Stomach (tissue), 4 donors: ENCODE measurements around the gene GDF11.

Source experiments
- EP300 ChIP-seq: sonication (generic); formaldehyde crosslinking; IDR thresholded peaks from one replicate; pipeline ENCODE4 v1.6.1; 2017; ENCODE audit warnings: antibody characterized with exemption
- POLR2A ChIP-seq, 4 donors: fragments of 450-650 bp; IDR thresholded peaks; one replicate each; pipeline ENCODE4 v1.6.1; 2016; ENCODE audit warnings: antibody characterized with exemption in 4 of 4, control low read depth in 2 of 4, mild to moderate bottlenecking in 1 of 4, moderate library complexity in 1 of 4
- TF ChIP-seq, protein P1 (sequence below), 7 experiments: fragments of 450-650 bp in 4 of 7; fragments of 200-600 bp in 3 of 7; sonication (generic) in 3 of 7; IDR thresholded peaks; one replicate each; pipeline ENCODE4 v1.5.1; 2016 to 2019; ENCODE audit warnings: antibody characterized with exemption in 7 of 7, control low read depth in 2 of 7, mild to moderate bottlenecking in 1 of 7

DNA sequence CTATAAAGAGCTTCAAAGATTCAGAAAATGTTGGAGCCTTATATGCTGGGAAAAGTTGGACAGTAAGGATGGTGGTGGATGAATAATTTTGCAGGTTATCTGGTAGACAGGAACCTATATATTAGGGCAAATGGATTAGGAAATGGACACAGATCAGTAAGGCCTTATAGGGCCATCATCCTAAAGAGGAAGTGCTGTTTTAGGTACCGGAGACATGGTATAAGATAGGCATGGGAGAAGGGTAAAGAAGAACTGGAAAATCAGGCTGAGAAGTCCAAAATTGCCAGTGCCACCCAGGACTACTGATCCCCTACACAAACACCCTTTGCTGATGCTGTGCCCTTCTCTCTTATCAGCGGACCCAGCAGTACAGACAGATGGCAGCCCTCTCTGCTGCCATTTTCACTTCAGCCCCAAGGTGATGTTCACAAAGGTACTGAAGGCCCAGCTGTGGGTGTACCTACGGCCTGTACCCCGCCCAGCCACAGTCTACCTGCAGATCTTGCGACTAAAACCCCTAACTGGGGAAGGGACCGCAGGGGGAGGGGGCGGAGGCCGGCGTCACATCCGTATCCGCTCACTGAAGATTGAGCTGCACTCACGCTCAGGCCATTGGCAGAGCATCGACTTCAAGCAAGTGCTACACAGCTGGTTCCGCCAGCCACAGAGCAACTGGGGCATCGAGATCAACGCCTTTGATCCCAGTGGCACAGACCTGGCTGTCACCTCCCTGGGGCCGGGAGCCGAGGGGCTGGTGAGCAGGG, 5.5 kb downstream of the GDF11 start:
- TF ChIP-seq POLR2A (IDR thresholded peaks at IDR 0.05) (no peak), EP300 (no peak)
- TF ChIP-seq, protein P1, sequence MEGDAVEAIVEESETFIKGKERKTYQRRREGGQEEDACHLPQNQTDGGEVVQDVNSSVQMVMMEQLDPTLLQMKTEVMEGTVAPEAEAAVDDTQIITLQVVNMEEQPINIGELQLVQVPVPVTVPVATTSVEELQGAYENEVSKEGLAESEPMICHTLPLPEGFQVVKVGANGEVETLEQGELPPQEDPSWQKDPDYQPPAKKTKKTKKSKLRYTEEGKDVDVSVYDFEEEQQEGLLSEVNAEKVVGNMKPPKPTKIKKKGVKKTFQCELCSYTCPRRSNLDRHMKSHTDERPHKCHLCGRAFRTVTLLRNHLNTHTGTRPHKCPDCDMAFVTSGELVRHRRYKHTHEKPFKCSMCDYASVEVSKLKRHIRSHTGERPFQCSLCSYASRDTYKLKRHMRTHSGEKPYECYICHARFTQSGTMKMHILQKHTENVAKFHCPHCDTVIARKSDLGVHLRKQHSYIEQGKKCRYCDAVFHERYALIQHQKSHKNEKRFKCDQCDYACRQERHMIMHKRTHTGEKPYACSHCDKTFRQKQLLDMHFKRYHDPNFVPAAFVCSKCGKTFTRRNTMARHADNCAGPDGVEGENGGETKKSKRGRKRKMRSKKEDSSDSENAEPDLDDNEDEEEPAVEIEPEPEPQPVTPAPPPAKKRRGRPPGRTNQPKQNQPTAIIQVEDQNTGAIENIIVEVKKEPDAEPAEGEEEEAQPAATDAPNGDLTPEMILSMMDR (IDR thresholded peaks at IDR 0.05) = no peak
